Right lobe of liver (tissue), 6 donors: ENCODE results near the gene EN1. TPM values are rescaled to one million over a fixed set of nuclear protein-coding genes. Genes with fewer than 3 reads are reported as not detected.

Experiments used
- ATAC-seq, 4 donors: fragments of 200-7000 bp; cut with Tn5 transposase; one replicate each; pipeline ENCODE4 v1.9.1; 2020; ENCODE audit warnings: mild to moderate bottlenecking in 4 of 4, moderate library complexity in 4 of 4
- DNase-seq, 3 donors: peaks; one replicate each; pipeline ENCODE4 v3.0.0-alpha.2; 2020
- H3K27ac ChIP-seq, 3 donors: fragments of 200-600 bp; one replicate each; pipeline ENCODE4 v1.8.0; 2022
- H3K27me3 ChIP-seq, 2 donors: fragments of 200-600 bp; one replicate each; pipeline ENCODE4 v1.8.0; 2022
- H3K36me3 ChIP-seq, 4 donors: fragments of 200-600 bp; sonication (generic) in 1 of 4; one replicate each; pipeline versions ENCODE4 v1.5.1 to v1.8.0; 2017 to 2022; ENCODE audit warnings: control low read depth in 1 of 4
- H3K4me1 ChIP-seq, 4 donors: fragments of 200-600 bp; sonication (generic) in 1 of 4; one replicate each; pipeline versions ENCODE4 v1.5.1 to v1.8.0; 2017 to 2022; ENCODE audit warnings: control low read depth in 1 of 4
- H3K4me3 ChIP-seq, 3 donors: fragments of 200-600 bp; one replicate each; pipeline ENCODE4 v1.8.0; 2022
- H3K9me3 ChIP-seq, 4 donors: fragments of 200-600 bp; sonication (generic) in 1 of 4; one replicate each; pipeline versions ENCODE4 v1.5.1 to v1.8.0; 2017 to 2022; ENCODE audit warnings: control low read depth in 1 of 4
- CTCF ChIP-seq, 4 donors: fragments of 200-600 bp in 3 of 4; fragments of 450-650 bp in 1 of 4; IDR thresholded peaks; one replicate each; pipeline versions ENCODE4 v1.5.1 to v1.8.0; 2016 to 2022; ENCODE audit warnings: antibody characterized with exemption in 4 of 4, mild to moderate bottlenecking in 2 of 4
- POLR2A ChIP-seq: fragments of 450-650 bp; IDR thresholded peaks from one replicate; pipeline ENCODE4 v1.6.1; 2017; ENCODE audit warnings: antibody characterized with exemption, mild to moderate bottlenecking
- WGBS: methylation state at CpG from one replicate; pipeline ENCODE4 v1.1.6; 2018; ENCODE audit warnings: low coverage, low lambda C conversion rate; ENCODE audit not compliant: insufficient coverage; ENCODE audit errors: missing lambda C conversion rate; 5-methylcytosine and 5-hydroxymethylcytosine counted together
- intact Hi-C, 2 donors: fragments of 100-400 bp; cut with DNase I; formaldehyde crosslinking; loops; one replicate each; pipeline versions ENCODE4 v1.11.2 to v1.14.1; 2022
- total RNA-seq, 6 experiments: library from RNA; depleted of rRNA in 2 of 6; stranded (reverse); fragments of >200 nt in 2 of 6; fragmentation: NEBNext Ultra II Directional in 3 of 6; extraction: Animal tissue kit (Norgen Biotek cat#: 25700) in 3 of 6; gene quantifications; one replicate each; pipeline versions ENCODE4 v1.1.0 to v1.2.4, GENCODE V29; 2016 to 2023
- donor health status: DM: no; HTN: yes; CAD: no.
- donor health status: DM: no; HTN: no; CAD: no.
- donor health status: DM: no; HTN: no; CAD: no.
- donor health status: DM: no; HTN: yes; CAD: no.
- donor health status: DM: no; HTN: yes; CAD: no.

EN1 gene
- total RNA-seq, 6 experiments from 2014 or later: not detected

- ATAC-seq (no peak), DNase-seq (no peak)
- Histone ChIP-seq H3K27ac (no peak overlapping the region), H3K9me3 (no peaks in the 10 kb centered on the region), H3K4me3 (no peak overlapping the region), H3K36me3 (no peaks in the 10 kb centered on the region), H3K4me1 (peaks cover 0 to 11% (median 0%) of the 10 kb centered on the region in 4 donors), H3K27me3 (peaks cover 30 to 63% of the 10 kb centered on the region in 2 donors)
- intact Hi-C loops: no loop called here
- no peak for TF ChIP-seq CTCF (IDR thresholded peaks at IDR 0.05)
- TF ChIP-seq POLR2A: no peak
- 2% methylated on average over 35 of the region's 46 CpGs for WGBS
Observed at GRCh38 chr2:118848381-118849225, 1.2 kb upstream of the EN1 start.

- peaks cover 0 to 12% (median 0%) of the 10 kb centered on the region in 4 donors for H3K4me1 ChIP-seq
- no peak for ATAC-seq
- H3K27ac ChIP-seq: no peak overlapping the region
- WGBS: 2% methylated on average over 13 of the region's 35 CpGs
- no peak overlapping the region for H3K4me3 ChIP-seq
- no peak for DNase-seq
- intact Hi-C loops: no loop called here
- no peaks in the 10 kb centered on the region for H3K36me3 ChIP-seq
- no peaks in the 10 kb centered on the region for H3K9me3 ChIP-seq
- no peak for TF ChIP-seq POLR2A
- TF ChIP-seq CTCF (IDR thresholded peaks at IDR 0.05): no peak
- H3K27me3 ChIP-seq: peaks cover 32 to 63% of the 10 kb centered on the region in 2 donors
Observed at GRCh38 chr2:118847762-118848172, 319 bp upstream of the EN1 start.

DNA sequence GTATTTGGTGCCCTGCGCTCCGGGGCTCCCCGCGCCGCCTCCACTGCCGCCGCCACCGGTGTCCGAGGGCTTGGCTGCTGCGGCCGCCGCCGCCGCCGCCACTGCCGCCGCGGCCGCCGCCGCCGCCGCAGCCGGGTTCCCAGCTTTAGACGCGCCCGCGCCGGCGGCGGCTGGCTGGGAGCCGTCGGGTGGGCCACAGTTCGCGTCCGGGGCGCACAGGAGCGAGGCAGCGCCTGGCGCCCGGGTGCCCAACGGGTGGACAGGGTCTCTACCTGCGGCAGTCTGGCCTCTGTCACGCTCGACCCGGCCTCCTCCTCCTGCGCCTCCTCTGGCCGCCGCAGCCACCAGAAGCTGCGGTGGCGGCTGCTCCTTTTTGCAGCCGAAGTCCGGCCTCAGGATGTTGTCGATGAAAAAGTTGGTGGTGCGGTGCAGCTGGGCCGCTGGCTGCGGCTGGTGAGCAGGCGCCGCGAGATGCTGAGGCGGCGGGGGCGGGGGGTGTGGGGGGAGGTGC is 951 bp downstream of the EN1 start:
- ATAC-seq (no peak), DNase-seq (no peak)
- H3K36me3 ChIP-seq: no peaks in the 10 kb centered on the region
- H3K4me1 ChIP-seq: peaks cover 0 to 21% (median 0%) of the 10 kb centered on the region in 4 donors
- WGBS: 0% methylated on average over 5 of the region's 63 CpGs
- no peak overlapping the region for H3K27ac ChIP-seq
- peaks cover 38 to 69% of the 10 kb centered on the region in 2 donors for H3K27me3 ChIP-seq
- TF ChIP-seq POLR2A (no peak), CTCF (IDR thresholded peaks at IDR 0.05) (no peak)
- no peak overlapping the region for H3K4me3 ChIP-seq
- H3K9me3 ChIP-seq: no peaks in the 10 kb centered on the region
- intact Hi-C loops: no loop called here

DNA sequence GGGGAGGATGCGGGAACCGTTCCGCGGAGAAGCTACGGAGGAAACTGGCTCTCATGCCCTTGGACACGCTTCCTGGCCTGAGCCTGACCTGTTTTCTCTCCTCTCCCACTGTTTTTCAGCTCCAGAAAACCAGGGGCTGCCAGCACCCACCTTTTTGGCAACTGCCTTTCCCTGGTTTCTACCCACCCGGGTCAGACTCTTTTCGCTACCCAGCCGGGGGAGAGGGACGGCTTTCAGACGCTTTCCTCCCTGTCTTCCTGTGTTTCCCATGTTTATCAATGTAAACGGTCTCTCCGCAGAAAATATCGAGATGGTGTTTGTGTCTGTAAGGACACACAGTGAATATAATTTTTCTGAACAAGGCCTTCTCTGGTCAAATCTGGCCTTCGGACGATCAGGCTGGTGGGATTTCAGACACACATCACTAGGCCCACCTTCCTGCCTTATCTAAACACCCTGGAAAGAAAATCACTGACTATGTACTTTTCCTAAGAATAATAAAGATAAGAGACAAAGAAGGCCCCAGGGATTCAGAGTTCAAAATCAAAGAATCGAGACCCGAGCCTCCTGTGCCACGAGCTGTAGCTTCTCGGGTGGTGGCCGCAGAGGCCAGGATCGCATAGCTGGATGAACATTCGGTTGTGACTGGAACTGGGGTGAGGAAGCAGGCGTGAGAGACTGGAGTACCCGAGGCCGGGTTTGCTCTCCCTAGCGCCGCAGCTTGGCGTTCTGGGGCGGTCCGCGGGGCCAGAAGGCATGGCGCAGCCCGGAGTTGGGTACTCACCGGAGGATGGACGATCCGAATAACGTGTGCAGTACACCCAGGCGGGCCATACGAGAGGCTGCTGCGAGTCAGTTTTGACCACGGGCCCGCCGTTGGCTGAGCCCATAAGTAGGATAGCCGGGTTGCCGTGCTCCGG is 1.7 kb downstream of the EN1 start:
- Histone ChIP-seq H3K9me3 (no peaks in the 10 kb centered on the region), H3K27ac (no peak overlapping the region), H3K36me3 (no peaks in the 10 kb centered on the region), H3K27me3 (peaks cover 46 to 75% of the 10 kb centered on the region in 2 donors), H3K4me3 (no peak overlapping the region), H3K4me1 (peaks cover 0 to 21% (median 0%) of the 10 kb centered on the region in 4 donors)
- no peak for ATAC-seq
- intact Hi-C loops: no loop called here
- 10% methylated on average over 29 of the region's 47 CpGs for WGBS
- no peak for DNase-seq
- TF ChIP-seq POLR2A: no peak
- TF ChIP-seq CTCF (IDR thresholded peaks at IDR 0.05): no peak
